ENCODE data around the gene TMEM204.

TMEM204 gene

GRCh38 chr16:1499756-1500464, 33.6 kb upstream of the TMEM204 start:
- no peak for DNase-seq

GRCh38 chr16:1500465-1501150, 32.9 kb upstream of the TMEM204 start:
- no peak for DNase-seq

- DNase-seq, result no peak
Measured at GRCh38 chr16:1501630-1502029, 31.8 kb upstream of the TMEM204 start.

GRCh38 chr16:1502092-1503004, 31.1 kb upstream of the TMEM204 start:
- DNase-seq, result no peak

GRCh38 chr16:1503110-1503955, 30.1 kb upstream of the TMEM204 start:
- no peak for DNase-seq

GRCh38 chr16:1505073-1505844, 28.2 kb upstream of the TMEM204 start:
- DNase-seq, result no peak

GRCh38 chr16:1505912-1506311, 27.6 kb upstream of the TMEM204 start:
- no peak for DNase-seq

GRCh38 chr16:1506494-1507213, 26.8 kb upstream of the TMEM204 start:
- no peak for DNase-seq

- DNase-seq, result no peak
Measured at GRCh38 chr16:1508494-1509187, 24.8 kb upstream of the TMEM204 start.

GRCh38 chr16:1509307-1510221, 23.9 kb upstream of the TMEM204 start:
- DNase-seq, result no peak

- DNase-seq, result no peak
Measured at GRCh38 chr16:1510272-1510671, 23.2 kb upstream of the TMEM204 start.

- DNase-seq, result no peak
Measured at GRCh38 chr16:1510941-1511351, 22.5 kb upstream of the TMEM204 start.

GRCh38 chr16:1511662-1512569, 21.6 kb upstream of the TMEM204 start:
- DNase-seq, result no peak

GRCh38 chr16:1512774-1513173, 20.7 kb upstream of the TMEM204 start:
- no peak for DNase-seq

- DNase-seq, result no peak
Measured at GRCh38 chr16:1514507-1514906, 19.0 kb upstream of the TMEM204 start.

- DNase-seq, result no peak
Measured at GRCh38 chr16:1518626-1519135, 14.8 kb upstream of the TMEM204 start.

- DNase-seq, result no peak
Measured at GRCh38 chr16:1519831-1520230, 13.6 kb upstream of the TMEM204 start.

All from hypothalamus (tissue), 51 donors.